Activated T-helper 2 cell treated with anti-CD3 and anti-CD28 coated beads, Interferon-gamma antibody, Interleukin-2, Interleukin-4, amounts not matched to agents 10 μg/mL and 5 μg/mL and 100 μg/mL, durations not matched to agents 14 hours and 24 hours and 36 hours (primary cell): ENCODE data around the gene TTC39B. TPM values are rescaled to one million over a fixed set of nuclear protein-coding genes. Genes with fewer than 3 reads are reported as not detected.
"Not testable (repeated sequence)": the region's sequence is repeated elsewhere in the genome, so short reads cannot be mapped to it uniquely, and the experiment has no call there.

Source experiments
- DNase-seq: peaks from one replicate; pipeline ENCODE4 v3.0.0; 2021; ENCODE audit warnings: low spot score
- H3K27ac Mint-ChIP-seq: one replicate; pipeline ENCODE4 v1.8.0; 2021; ENCODE audit warnings: mixed read lengths
- H3K27me3 Mint-ChIP-seq: one replicate; pipeline ENCODE4 v1.8.0; 2021; ENCODE audit warnings: low read depth, mixed read lengths
- H3K36me3 Mint-ChIP-seq: one replicate; pipeline ENCODE4 v1.8.0; 2021; ENCODE audit warnings: low read depth, mixed read lengths
- H3K4me1 Mint-ChIP-seq: one replicate; pipeline ENCODE4 v1.8.0; 2021; ENCODE audit warnings: low read depth, mixed read lengths
- H3K4me3 Mint-ChIP-seq: one replicate; pipeline ENCODE4 v1.8.0; 2021; ENCODE audit warnings: low read depth, mild to moderate bottlenecking, moderate library complexity, mixed read lengths
- H3K9me3 Mint-ChIP-seq: one replicate; pipeline ENCODE4 v1.8.0; 2021; ENCODE audit warnings: mixed read lengths
- intact Hi-C: fragments of 100-400 bp; cut with micrococcal nuclease; formaldehyde crosslinking; loops from one replicate; pipeline ENCODE4 v1.15.1; 2023
- total RNA-seq: library from RNA; stranded (reverse); gene quantifications from 2 replicates; pipeline ENCODE4 v1.2.3, GENCODE V29; 2022

Gene TTC39B
- total RNA-seq, 1 donor from 2014 or later, result 10.5 TPM

GRCh38 chr9:15249042-15249818, 57.8 kb downstream of the TTC39B start:
- no peak overlapping the region for H3K4me3 Mint-ChIP-seq
- H3K4me1 Mint-ChIP-seq, result peaks cover 24% of the 10 kb centered on the region
- no peaks in the 10 kb centered on the region for H3K9me3 Mint-ChIP-seq
- peaks cover 7% of the 10 kb centered on the region for H3K36me3 Mint-ChIP-seq
- no peak for DNase-seq
- no peaks in the 10 kb centered on the region for H3K27me3 Mint-ChIP-seq
- no peak overlapping the region for H3K27ac Mint-ChIP-seq
- intact Hi-C loops, result no loop called here

GRCh38 chr9:15248621-15249020, 58.4 kb downstream of the TTC39B start:
- Mint-ChIP-seq H3K27me3 (no peaks in the 10 kb centered on the region), H3K4me1 (peaks cover 26% of the 10 kb centered on the region), H3K4me3 (no peak overlapping the region), H3K36me3 (peaks cover 8% of the 10 kb centered on the region), H3K9me3 (no peaks in the 10 kb centered on the region), H3K27ac (no peak overlapping the region)
- DNase-seq, result no peak
- intact Hi-C loops, result no loop called here

- Mint-ChIP-seq H3K27me3 (no peaks in the 10 kb centered on the region), H3K4me3 (no peak overlapping the region), H3K4me1 (peaks cover 27% of the 10 kb centered on the region), H3K9me3 (no peaks in the 10 kb centered on the region), H3K36me3 (peaks cover 8% of the 10 kb centered on the region), H3K27ac (no peak overlapping the region)
- intact Hi-C loops, result no loop called here
- DNase-seq, result no peak
Observed at GRCh38 chr9:15248081-15248480, 58.9 kb downstream of the TTC39B start.

- intact Hi-C loops, result no loop called here
- DNase-seq, result no peak
- Mint-ChIP-seq H3K27ac (no peak overlapping the region), H3K4me3 (no peak overlapping the region), H3K4me1 (peaks cover 29% of the 10 kb centered on the region), H3K36me3 (peaks cover 13% of the 10 kb centered on the region), H3K9me3 (no peaks in the 10 kb centered on the region), H3K27me3 (no peaks in the 10 kb centered on the region)
Observed at GRCh38 chr9:15246708-15247107, 60.3 kb downstream of the TTC39B start.

DNA sequence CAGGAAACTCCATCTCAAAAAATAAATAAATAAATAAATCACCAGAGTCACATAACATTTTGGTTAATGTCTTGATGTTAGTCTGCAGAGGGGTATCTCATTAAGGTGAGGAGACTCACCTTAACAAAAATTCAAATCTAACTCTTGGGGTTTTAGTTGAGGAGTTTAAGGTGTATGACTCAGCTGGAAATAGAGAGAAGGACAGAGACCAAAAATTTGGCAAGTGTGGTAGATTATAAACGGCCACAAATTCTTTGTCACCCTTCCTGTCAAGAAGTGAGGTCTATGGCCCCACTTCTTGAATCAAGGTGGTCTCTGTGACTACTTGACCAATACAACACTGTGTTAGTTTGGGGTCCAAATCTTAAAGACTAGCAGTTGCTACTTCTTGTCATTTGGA, 60.8 kb downstream of the TTC39B start:
- no peaks in the 10 kb centered on the region for H3K9me3 Mint-ChIP-seq
- H3K4me3 Mint-ChIP-seq, result no peak overlapping the region
- no peak for DNase-seq
- H3K27ac Mint-ChIP-seq, result no peak overlapping the region
- H3K27me3 Mint-ChIP-seq, result no peaks in the 10 kb centered on the region
- H3K36me3 Mint-ChIP-seq, result peaks cover 13% of the 10 kb centered on the region
- intact Hi-C loops, result no loop called here
- H3K4me1 Mint-ChIP-seq, result peaks cover 29% of the 10 kb centered on the region

GRCh38 chr9:15244001-15244441, 63.0 kb downstream of the TTC39B start:
- intact Hi-C loops, result no loop called here
- H3K27me3 Mint-ChIP-seq, result no peaks in the 10 kb centered on the region
- peaks cover 27% of the 10 kb centered on the region for H3K36me3 Mint-ChIP-seq
- no peak for DNase-seq
- peaks cover 34% of the 10 kb centered on the region for H3K4me1 Mint-ChIP-seq
- no peak overlapping the region for H3K4me3 Mint-ChIP-seq
- H3K27ac Mint-ChIP-seq, result no peak overlapping the region
- peaks cover 6% of the 10 kb centered on the region for H3K9me3 Mint-ChIP-seq

DNA sequence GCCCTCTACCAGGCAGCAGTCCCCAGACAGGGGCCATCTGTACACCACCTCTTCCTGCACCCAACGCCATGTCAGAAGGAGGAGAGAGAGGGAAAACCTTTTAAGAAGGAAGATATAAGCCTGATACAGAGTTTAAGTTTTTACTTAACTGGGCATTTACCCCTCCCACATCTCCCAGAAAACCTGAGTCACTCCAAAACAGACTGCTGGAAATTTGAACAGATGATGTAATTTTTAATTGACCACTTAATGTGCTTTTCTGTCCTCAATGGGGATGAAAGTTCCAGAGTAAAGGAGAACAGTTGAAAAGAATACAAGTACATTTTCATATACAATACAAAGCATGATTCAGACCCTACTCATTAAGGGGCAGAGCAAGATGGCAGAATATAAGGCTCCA, 63.9 kb downstream of the TTC39B start:
- DNase-seq, result no peak
- intact Hi-C loops, result no loop called here
- Mint-ChIP-seq H3K9me3 (peaks cover 16% of the 10 kb centered on the region), H3K4me1 (peaks cover 31% of the 10 kb centered on the region), H3K36me3 (peaks cover 34% of the 10 kb centered on the region), H3K4me3 (no peak overlapping the region), H3K27ac (no peak overlapping the region), H3K27me3 (no peaks in the 10 kb centered on the region)

DNA sequence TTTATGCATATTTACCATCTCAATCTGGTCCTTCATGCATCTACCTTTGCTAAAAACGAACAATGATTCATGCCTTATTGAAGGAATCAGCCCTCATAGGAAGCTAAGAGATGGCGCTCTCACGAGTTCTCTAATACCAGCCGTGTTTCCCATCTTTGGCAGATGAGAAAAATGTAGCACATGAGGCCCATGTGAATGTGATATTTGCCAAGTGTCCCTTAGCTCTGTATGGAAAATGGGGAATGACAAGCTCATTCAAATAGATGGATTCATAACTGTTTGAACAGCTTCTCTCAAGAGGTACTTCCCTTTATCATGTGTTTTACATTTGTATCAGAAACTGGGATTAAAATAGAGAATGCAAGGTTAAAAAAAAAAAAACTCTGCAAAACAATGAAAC, 66.1 kb downstream of the TTC39B start:
- H3K4me3 Mint-ChIP-seq, result no peak overlapping the region
- H3K27ac Mint-ChIP-seq, result no peak overlapping the region
- intact Hi-C loops, result no loop called here
- H3K27me3 Mint-ChIP-seq, result no peaks in the 10 kb centered on the region
- H3K9me3 Mint-ChIP-seq, result peaks cover 37% of the 10 kb centered on the region
- H3K4me1 Mint-ChIP-seq, result peaks cover 16% of the 10 kb centered on the region
- H3K36me3 Mint-ChIP-seq, result peaks cover 54% of the 10 kb centered on the region
- no peak for DNase-seq

DNA sequence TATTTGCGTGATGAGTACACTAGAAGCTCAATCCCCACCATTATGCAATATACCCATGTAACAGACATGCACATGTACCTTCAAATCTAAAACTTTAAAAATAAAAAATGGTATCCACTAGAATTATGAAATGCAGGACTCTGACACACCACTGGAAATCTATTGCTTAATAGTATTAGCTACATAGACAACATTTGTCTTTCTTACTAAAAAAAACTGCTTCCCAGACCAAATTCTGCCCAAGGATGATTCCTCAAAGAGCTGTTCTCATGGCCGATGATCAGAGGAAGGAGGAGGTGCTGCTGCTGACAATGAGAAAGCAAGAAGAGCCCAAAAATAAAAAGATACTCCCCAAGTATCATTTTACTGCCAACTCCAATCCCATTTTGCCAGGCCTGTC, 67.2 kb downstream of the TTC39B start:
- DNase-seq, result no peak
- H3K4me1 Mint-ChIP-seq, result peaks cover 14% of the 10 kb centered on the region
- intact Hi-C loops, result no loop called here
- H3K4me3 Mint-ChIP-seq, result no peak overlapping the region
- peaks cover 48% of the 10 kb centered on the region for H3K9me3 Mint-ChIP-seq
- H3K27ac Mint-ChIP-seq, result no peak overlapping the region
- H3K36me3 Mint-ChIP-seq, result peaks cover 64% of the 10 kb centered on the region
- no peaks in the 10 kb centered on the region for H3K27me3 Mint-ChIP-seq

DNA sequence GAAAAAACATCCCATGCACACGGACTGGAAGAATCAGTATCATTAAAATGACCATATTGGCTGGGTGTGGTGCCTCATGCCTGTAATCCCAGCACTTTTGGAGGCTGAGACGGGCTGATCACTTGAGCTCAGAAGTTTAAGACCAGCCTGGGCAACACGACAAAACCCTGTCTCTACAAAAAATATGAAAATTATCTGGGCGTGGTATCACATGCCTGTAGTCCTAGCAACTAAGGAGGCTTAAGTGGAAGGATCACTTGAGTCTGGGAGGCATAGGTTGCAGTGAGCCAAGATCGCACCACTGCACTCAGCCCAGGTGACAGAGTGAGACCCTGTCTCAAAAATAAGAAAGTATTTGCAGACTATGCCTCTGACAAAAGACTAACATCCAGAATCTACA, 68.4 kb downstream of the TTC39B start:
- H3K27me3 Mint-ChIP-seq, result no peaks in the 10 kb centered on the region
- peaks cover 49% of the 10 kb centered on the region for H3K9me3 Mint-ChIP-seq
- peaks cover 11% of the 10 kb centered on the region for H3K4me1 Mint-ChIP-seq
- intact Hi-C loops, result no loop called here
- no peak for DNase-seq
- peaks cover 59% of the 10 kb centered on the region for H3K36me3 Mint-ChIP-seq
- H3K27ac Mint-ChIP-seq, result no peak overlapping the region
- no peak overlapping the region for H3K4me3 Mint-ChIP-seq

DNA sequence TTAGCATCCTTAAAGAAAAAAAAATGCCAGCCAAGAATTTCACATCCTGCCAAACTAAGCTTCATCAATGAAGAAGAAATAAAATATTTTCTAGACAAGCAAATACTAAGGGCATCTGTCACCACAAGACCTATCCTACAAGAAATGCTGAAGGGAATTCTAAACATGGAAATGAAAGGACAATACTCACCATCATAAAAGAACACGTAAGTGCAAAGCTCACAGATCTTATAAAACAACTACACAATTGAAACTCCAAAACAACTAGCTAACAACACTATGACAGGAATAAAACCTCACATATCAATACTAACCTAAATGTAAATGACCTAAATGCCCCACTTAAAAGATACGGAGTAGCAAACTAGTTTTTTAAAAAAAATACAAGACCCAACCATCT, 71.4 kb downstream of the TTC39B start:
- Mint-ChIP-seq H3K4me1 (peaks cover 8% of the 10 kb centered on the region), H3K36me3 (peaks cover 59% of the 10 kb centered on the region), H3K27me3 (no peaks in the 10 kb centered on the region), H3K27ac (no peak overlapping the region), H3K4me3 (no peak overlapping the region), H3K9me3 (peaks cover 46% of the 10 kb centered on the region)
- intact Hi-C loops, result no loop called here
- no peak for DNase-seq

GRCh38 chr9:15233941-15234490, 73.0 kb downstream of the TTC39B start:
- Mint-ChIP-seq H3K4me1 (peaks cover 15% of the 10 kb centered on the region), H3K36me3 (peaks cover 56% of the 10 kb centered on the region), H3K9me3 (peaks cover 46% of the 10 kb centered on the region)
- intact Hi-C loops, H3K27ac Mint-ChIP-seq, H3K4me3 Mint-ChIP-seq, DNase-seq, H3K27me3 Mint-ChIP-seq: not testable (repeated sequence)

GRCh38 chr9:15232706-15233280, 74.2 kb downstream of the TTC39B start:
- Mint-ChIP-seq H3K9me3 (peaks cover 34% of the 10 kb centered on the region), H3K36me3 (peaks cover 46% of the 10 kb centered on the region), H3K4me1 (peaks cover 22% of the 10 kb centered on the region)
- not testable (repeated sequence) for DNase-seq, H3K27me3 Mint-ChIP-seq, H3K4me3 Mint-ChIP-seq, H3K27ac Mint-ChIP-seq
- intact Hi-C loops, result loop anchor here (1.0 kb wide), 1 partner anchor 21 kb away; no protein-coding TSS in a partner anchor
